ENCODE results near the gene TEX264. TPM values are rescaled to one million over a fixed set of nuclear protein-coding genes. Genes with fewer than 3 reads are reported as not detected.

TEX264 gene
- total RNA-seq, 1 experiment from 2014 or later: 44.3 TPM

GRCh38 chr3:51709675-51710074, 38.6 kb downstream of the TEX264 start:
- H3K27me3 ChIP-seq (ENCODE audit: insufficient read depth, low read depth): no peaks in the 10 kb centered on the region
- ChIA-PET POLR2A (ENCODE audit: unreplicated experiment) (no interaction called here), CTCF (no interaction called here)
- H3K79me2 ChIP-seq (ENCODE audit: low read depth): no peaks in the 10 kb centered on the region
- H3K4me3 ChIP-seq: no peak overlapping the region
- H3K36me3 ChIP-seq (ENCODE audit: low read depth): no peaks in the 10 kb centered on the region
- DNase-seq: no peak
- no peak overlapping the region for H3K27ac ChIP-seq
- H2AFZ ChIP-seq: no peak overlapping the region
- intact Hi-C loops (cut with micrococcal nuclease; ENCODE audit: unreplicated experiment): no loop called here
- TF ChIP-seq CTCF (conservative IDR thresholded peaks at IDR 0.05) (no peak), EZH2 (IDR thresholded peaks at IDR 0.05; ENCODE audit: low read depth) (no peak)
- no peaks in the 10 kb centered on the region for H3F3A ChIP-seq (ENCODE audit: insufficient read depth, low read depth)
- no peak overlapping the region for H3K4me2 ChIP-seq
- H3K9me3 ChIP-seq (ENCODE audit: insufficient read depth, low read depth): no peaks in the 10 kb centered on the region
- H3K4me1 ChIP-seq (replicated peaks; ENCODE audit: insufficient read depth): no peaks in the 10 kb centered on the region
- H4K20me1 ChIP-seq (ENCODE audit: insufficient read depth): no peaks in the 10 kb centered on the region
- no TSS peak for BruUV-seq (replicated peaks)
- H3K9me2 ChIP-seq (ENCODE audit: insufficient read depth): no peaks in the 10 kb centered on the region

DNA sequence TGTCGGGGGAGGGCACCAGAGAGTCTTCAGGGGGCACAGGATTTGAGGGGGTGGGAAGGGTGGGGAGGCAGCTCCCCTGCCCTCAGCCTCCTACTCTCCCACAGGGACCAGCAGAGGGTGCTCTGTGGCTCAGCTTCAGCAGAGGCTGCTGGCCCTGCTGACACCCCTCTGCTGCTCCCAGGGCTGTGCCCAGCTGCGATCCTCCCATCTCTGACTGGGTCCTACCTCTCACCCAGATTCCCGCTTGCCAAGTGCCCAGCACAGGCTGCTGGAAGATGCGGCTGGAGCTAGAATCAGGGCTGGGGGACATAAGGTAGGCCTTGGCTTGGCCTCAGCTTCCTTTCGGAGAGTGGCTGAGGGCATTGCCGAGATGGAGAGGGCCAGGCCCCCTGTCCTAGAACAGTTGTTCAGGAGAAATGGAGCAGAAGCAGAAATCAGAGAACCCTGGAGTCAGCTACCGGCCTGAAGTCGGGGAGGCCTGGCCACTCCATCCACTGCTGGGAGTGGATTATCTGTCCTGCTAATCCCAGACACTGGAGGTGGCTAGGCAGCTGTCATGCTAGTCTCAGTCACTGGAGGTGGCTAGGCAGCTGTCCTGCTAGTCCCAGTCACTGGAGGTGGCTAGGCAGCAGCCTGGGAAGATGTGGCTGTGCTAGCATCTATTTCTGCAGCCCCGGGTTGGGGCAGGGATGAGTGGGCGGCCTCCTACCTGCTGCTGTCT, 39.7 kb downstream of the TEX264 start:
- POLR2A ChIA-PET (ENCODE audit: unreplicated experiment): no interaction called here
- H3K4me1 ChIP-seq (replicated peaks; ENCODE audit: insufficient read depth): no peaks in the 10 kb centered on the region
- no peak overlapping the region for H3K27ac ChIP-seq
- H3K36me3 ChIP-seq (ENCODE audit: low read depth): no peaks in the 10 kb centered on the region
- H4K20me1 ChIP-seq (ENCODE audit: insufficient read depth): no peaks in the 10 kb centered on the region
- H3K4me2 ChIP-seq: no peak overlapping the region
- H3K9me2 ChIP-seq (ENCODE audit: insufficient read depth): no peaks in the 10 kb centered on the region
- intact Hi-C loops (cut with micrococcal nuclease; ENCODE audit: unreplicated experiment): no loop called here
- no TSS peak for BruUV-seq (replicated peaks)
- no peak overlapping the region for H2AFZ ChIP-seq
- no peaks in the 10 kb centered on the region for H3K27me3 ChIP-seq (ENCODE audit: insufficient read depth, low read depth)
- peak in 1 of 2 experiments; percentile 20 for DNase-seq
- no peaks in the 10 kb centered on the region for H3K9me3 ChIP-seq (ENCODE audit: insufficient read depth, low read depth)
- TF ChIP-seq CTCF (conservative IDR thresholded peaks at IDR 0.05) (peak; percentile 31; the same call in 1 of the 2 replicates), EZH2 (IDR thresholded peaks at IDR 0.05; ENCODE audit: low read depth) (no peak)
- H3K79me2 ChIP-seq (ENCODE audit: low read depth): no peaks in the 10 kb centered on the region
- CTCF ChIA-PET: interaction anchor here (0.5 kb wide), 1 partner anchor 12 kb away, joined by 4 read pairs; no protein-coding TSS in a partner anchor
- H3K4me3 ChIP-seq: no peak overlapping the region
- no peaks in the 10 kb centered on the region for H3F3A ChIP-seq (ENCODE audit: insufficient read depth, low read depth)

DNA sequence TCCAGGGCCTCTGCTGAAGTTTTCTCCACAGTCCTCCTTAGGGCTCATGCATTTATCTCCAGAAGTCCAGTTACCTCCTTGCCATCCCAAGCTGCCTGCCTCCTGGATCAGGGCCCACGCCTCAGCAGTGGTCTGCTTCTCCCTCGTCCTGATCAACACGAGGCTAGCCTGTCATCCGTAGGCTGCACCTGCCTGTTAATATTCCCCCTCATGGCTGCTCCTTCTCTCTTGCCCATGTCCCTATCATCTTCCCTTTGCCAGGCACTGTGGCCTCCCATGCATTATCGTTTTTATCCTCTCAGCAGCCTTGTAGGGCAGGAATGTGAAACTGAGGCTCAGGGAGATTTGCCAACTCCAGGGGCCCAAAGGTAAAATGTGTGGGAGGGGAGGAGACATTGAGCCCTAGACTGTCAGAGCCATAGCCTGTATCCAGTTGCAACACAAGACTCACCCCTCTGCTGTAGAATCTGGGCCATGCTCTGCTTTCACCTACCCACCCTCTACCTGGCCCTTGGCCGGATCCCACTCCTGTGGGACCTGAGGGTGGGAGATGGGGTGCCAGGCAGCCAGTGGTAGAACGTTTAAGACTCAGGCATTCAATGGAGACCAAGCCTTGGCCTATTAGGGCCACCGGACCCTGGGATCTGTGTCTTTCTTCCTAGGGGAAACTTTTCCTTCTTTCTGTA, 40.4 kb downstream of the TEX264 start:
- Histone ChIP-seq H4K20me1 (ENCODE audit: insufficient read depth) (no peaks in the 10 kb centered on the region), H3K36me3 (ENCODE audit: low read depth) (no peaks in the 10 kb centered on the region), H3K4me1 (replicated peaks; ENCODE audit: insufficient read depth) (no peaks in the 10 kb centered on the region), H3K9me2 (ENCODE audit: insufficient read depth) (no peaks in the 10 kb centered on the region), H3K4me3 (no peak overlapping the region), H3K9me3 (ENCODE audit: insufficient read depth, low read depth) (no peaks in the 10 kb centered on the region), H3K27me3 (ENCODE audit: insufficient read depth, low read depth) (no peaks in the 10 kb centered on the region), H2AFZ (no peak overlapping the region), H3F3A (ENCODE audit: insufficient read depth, low read depth) (no peaks in the 10 kb centered on the region), H3K4me2 (no peak overlapping the region), H3K27ac (no peak overlapping the region), H3K79me2 (ENCODE audit: low read depth) (no peaks in the 10 kb centered on the region)
- intact Hi-C loops (cut with micrococcal nuclease; ENCODE audit: unreplicated experiment): no loop called here
- DNase-seq: no peak
- POLR2A ChIA-PET (ENCODE audit: unreplicated experiment): no interaction called here
- no TSS peak for BruUV-seq (replicated peaks)
- CTCF ChIA-PET: no interaction called here
- TF ChIP-seq CTCF (conservative IDR thresholded peaks at IDR 0.05): no peak

Data from PC-9 (cell line).